HUDEP-2 (cell line): ENCODE measurements around the gene SGK1.
A peak's percentile ranks its signal among the peaks of the same experiment; 100 is the strongest.

Experiments used
- DNase-seq, 76 experiments: peaks; one replicate each; lab custom pipeline; 2025; ENCODE audit not compliant: unreplicated experiment in 76 of 76; lab: John Stamatoyannopoulos, UW

SGK1 gene

GRCh38 chr6:134174672-134175531 is 143.0 kb downstream of the SGK1 start:
- DNase-seq: peak; percentile 57 to 99 (median 96)

GRCh38 chr6:134173936-134174671 is 143.8 kb downstream of the SGK1 start:
- peak in 72 of 76 experiments; percentile 31 to 92 (median 80) for DNase-seq

GRCh38 chr6:134173366-134173725 is 144.6 kb downstream of the SGK1 start:
- no peak for DNase-seq

- no peak for DNase-seq
These were observed 145.1 kb downstream of the SGK1 start for GRCh38 chr6:134172706-134173365.

- no peak for DNase-seq
These were observed 145.7 kb downstream of the SGK1 start for GRCh38 chr6:134172020-134172705.

GRCh38 chr6:134171517-134171916 is 146.4 kb downstream of the SGK1 start:
- DNase-seq: peak in 1 of 76 experiments; percentile 6

- no peak for DNase-seq
These were observed 147.1 kb downstream of the SGK1 start for GRCh38 chr6:134170844-134171243.

GRCh38 chr6:134169871-134170486 is 147.9 kb downstream of the SGK1 start:
- DNase-seq: no peak

GRCh38 chr6:134168590-134169208 is 149.2 kb downstream of the SGK1 start:
- DNase-seq: no peak

- no peak for DNase-seq
These were observed 151.2 kb downstream of the SGK1 start for GRCh38 chr6:134166511-134167261.

GRCh38 chr6:134165561-134166201 is 152.2 kb downstream of the SGK1 start:
- DNase-seq: no peak

- DNase-seq: no peak
These were observed 153.6 kb downstream of the SGK1 start for GRCh38 chr6:134164300-134164699.

GRCh38 chr6:134162932-134163331 is 155.0 kb downstream of the SGK1 start:
- DNase-seq: no peak

GRCh38 chr6:134161041-134161440 is 156.9 kb downstream of the SGK1 start:
- DNase-seq: no peak

- DNase-seq: no peak
These were observed 165.0 kb downstream of the SGK1 start for GRCh38 chr6:134152767-134153485.

- no peak for DNase-seq
These were observed 169.3 kb downstream of the SGK1 start for GRCh38 chr6:134148566-134148965.

GRCh38 chr6:134147034-134147533 is 170.8 kb downstream of the SGK1 start:
- DNase-seq: peak in 8 of 76 experiments; percentile 5 to 28 (median 20)
